Panc1 (cell line): ENCODE data around the gene PEX6.

Source experiments
- POLR2AphosphoS5 ChIP-seq: IDR thresholded peaks from 2 replicates; pipeline ENCODE4 v1.6.1; 2012; ENCODE audit warnings: mild to moderate bottlenecking, low read depth, low read length, moderate library complexity
- TF ChIP-seq, protein P1 (sequence below): fragments of 450-650 bp; IDR thresholded peaks from 2 replicates; pipeline ENCODE4 v1.5.1; 2017; ENCODE audit warnings: mild to moderate bottlenecking

DNA sequence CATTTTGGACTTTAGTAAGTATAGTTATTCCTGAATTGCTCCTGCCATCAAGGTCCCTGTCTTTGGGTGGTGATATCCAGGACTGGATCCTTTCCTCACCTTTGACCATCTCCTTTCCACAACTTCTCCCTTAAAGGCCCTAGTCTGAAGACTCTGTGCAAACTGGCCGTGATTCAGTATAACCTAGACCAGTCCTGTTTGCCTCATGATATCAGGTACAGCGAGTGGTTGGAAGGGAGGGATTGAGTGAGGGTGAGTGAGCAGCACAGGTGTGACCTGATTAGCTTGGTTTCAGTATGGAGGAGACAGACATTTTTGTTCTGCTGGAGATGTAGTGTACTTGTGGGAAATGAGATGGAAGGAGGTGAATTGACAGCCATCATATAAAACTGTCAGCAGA lies 40.2 kb upstream of the PEX6 start:
- TF ChIP-seq, protein P1, sequence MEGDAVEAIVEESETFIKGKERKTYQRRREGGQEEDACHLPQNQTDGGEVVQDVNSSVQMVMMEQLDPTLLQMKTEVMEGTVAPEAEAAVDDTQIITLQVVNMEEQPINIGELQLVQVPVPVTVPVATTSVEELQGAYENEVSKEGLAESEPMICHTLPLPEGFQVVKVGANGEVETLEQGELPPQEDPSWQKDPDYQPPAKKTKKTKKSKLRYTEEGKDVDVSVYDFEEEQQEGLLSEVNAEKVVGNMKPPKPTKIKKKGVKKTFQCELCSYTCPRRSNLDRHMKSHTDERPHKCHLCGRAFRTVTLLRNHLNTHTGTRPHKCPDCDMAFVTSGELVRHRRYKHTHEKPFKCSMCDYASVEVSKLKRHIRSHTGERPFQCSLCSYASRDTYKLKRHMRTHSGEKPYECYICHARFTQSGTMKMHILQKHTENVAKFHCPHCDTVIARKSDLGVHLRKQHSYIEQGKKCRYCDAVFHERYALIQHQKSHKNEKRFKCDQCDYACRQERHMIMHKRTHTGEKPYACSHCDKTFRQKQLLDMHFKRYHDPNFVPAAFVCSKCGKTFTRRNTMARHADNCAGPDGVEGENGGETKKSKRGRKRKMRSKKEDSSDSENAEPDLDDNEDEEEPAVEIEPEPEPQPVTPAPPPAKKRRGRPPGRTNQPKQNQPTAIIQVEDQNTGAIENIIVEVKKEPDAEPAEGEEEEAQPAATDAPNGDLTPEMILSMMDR = no peak
- TF ChIP-seq POLR2AphosphoS5 = no peak
